GM12878 (cell line): Measurements from ENCODE around the gene ANO5. TPM values are rescaled to one million over a fixed set of nuclear protein-coding genes. Genes with fewer than 3 reads are reported as not detected.
A peak's percentile ranks its signal among the peaks of the same experiment; 100 is the strongest.

ENCODE experiments used
- ATAC-seq: fragments of 200-7000 bp; cut with Tn5 transposase; 3 replicates; pipeline ENCODE4 v1.9.1; 2020; ENCODE audit warnings: mild to moderate bottlenecking, moderate library complexity
- BruUV-seq: library from RNA; stranded (reverse); fragments of 400-500 nt; replicated peaks from 2 replicates; lab custom pipeline; 2021; lab: Mats Ljungman, UMichigan
- CTCF ChIA-PET: fragments of 300-600 bp; sonication (Branson Sonifier 250); formaldehyde crosslinking; extraction: SDS; loops from one replicate; lab custom pipeline; 2021; ENCODE audit warnings: inconsistent platforms; lab: Yijun Ruan, JAX
- POLR2A ChIA-PET: fragments of 350-600 bp; formaldehyde crosslinking; extraction: SDS; loops from one replicate; lab custom pipeline; 2021; ENCODE audit warnings: inconsistent platforms; lab: Charles Lee
- RAD21 ChIA-PET: fragments of 300-600 bp; sonication (Branson Sonifier 250); formaldehyde crosslinking; loops from one replicate; lab custom pipeline; 2023; ENCODE audit warnings: antibody characterized with exemption; ENCODE audit not compliant: unreplicated experiment; lab: Charles Lee
- SMC1A ChIA-PET: fragments of 300-600 bp; sonication (Branson Sonifier 250); formaldehyde crosslinking; loops from one replicate; lab custom pipeline; 2023; ENCODE audit not compliant: unreplicated experiment, uncharacterized antibody; lab: Charles Lee
- DNase-seq: peaks from one replicate; pipeline ENCODE4 v3.0.0-alpha.2; 2011; ENCODE audit warnings: low read depth, low spot score
- FAIRE-seq: peaks from 3 replicates; lab custom pipeline; 2011; peaks lifted over from hg19 to GRCh38; lab: Jason Lieb, UNC
- H2AFZ ChIP-seq: 2 replicates; pipeline ENCODE4 v1.6.0; 2011; ENCODE audit warnings: low read depth, low read length, control low read depth; ENCODE audit not compliant: control insufficient read depth
- H3K27ac ChIP-seq: 2 replicates; pipeline ENCODE4 v1.5.1; 2011; ENCODE audit warnings: control low read depth; ENCODE audit not compliant: control insufficient read depth, insufficient read depth
- H3K27me3 ChIP-seq, 2 experiments: replicated peaks in 1 of 2; 2 replicates each; pipeline versions ENCODE4 v1.6.0 to v1.6.1; 2011; ENCODE audit warnings: low read length in 1 of 2; ENCODE audit not compliant: control insufficient read depth in 2 of 2, insufficient read depth in 2 of 2
- H3K36me3 ChIP-seq, 2 experiments: 2 replicates each; pipeline ENCODE4 v1.5.1; 2011; ENCODE audit warnings: low read length in 1 of 2; ENCODE audit not compliant: control insufficient read depth in 2 of 2, insufficient read depth in 2 of 2
- H3K4me1 ChIP-seq: 2 replicates; pipeline ENCODE4 v1.6.1; 2011; ENCODE audit warnings: mild to moderate bottlenecking, low read length, moderate library complexity, mixed read lengths; ENCODE audit not compliant: control insufficient read depth, insufficient read depth
- H3K4me2 ChIP-seq: 2 replicates; pipeline ENCODE4 v1.6.0; 2011; ENCODE audit warnings: control low read depth; ENCODE audit not compliant: control insufficient read depth, insufficient read depth
- H3K4me3 ChIP-seq: fragments of 200-600 bp; sonication (generic); 2 replicates; pipeline ENCODE4 v1.5.1; 2016
- H3K79me2 ChIP-seq: 2 replicates; pipeline ENCODE4 v1.6.0; 2011; ENCODE audit warnings: low read length; ENCODE audit not compliant: control insufficient read depth, insufficient read depth
- H3K9ac ChIP-seq: 2 replicates; pipeline ENCODE4 v1.8.0; 2011; ENCODE audit warnings: low read length, control low read depth, mixed read lengths; ENCODE audit not compliant: control insufficient read depth, insufficient read depth
- H3K9me3 ChIP-seq: replicated peaks from 3 replicates; pipeline ENCODE4 v1.5.1; 2011; ENCODE audit warnings: mild to moderate bottlenecking, low read length; ENCODE audit not compliant: control insufficient read depth, insufficient read depth
- H4K20me1 ChIP-seq: 2 replicates; pipeline ENCODE4 v1.6.0; 2011; ENCODE audit not compliant: control insufficient read depth, insufficient read depth
- CBX3 ChIP-seq: fragments of 200-600 bp; sonication (generic); IDR thresholded peaks from 2 replicates; pipeline ENCODE4 v1.6.1; 2016; ENCODE audit warnings: low read depth, borderline replicate concordance
- EGR1 ChIP-seq, 2 experiments: IDR thresholded peaks; 1 replicate in 1 of 2; 2 replicates in 1 of 2; pipeline ENCODE4 v1.6.1; 2011 to 2012; ENCODE audit warnings: low read depth in 2 of 2, low read length in 2 of 2, borderline replicate concordance in 1 of 2, mild to moderate bottlenecking in 1 of 2, moderate library complexity in 1 of 2
- GATAD2B ChIP-seq: fragments of 450-650 bp; conservative IDR thresholded peaks from 2 replicates; pipeline ENCODE4 v1.6.1; 2017; ENCODE audit warnings: low read depth, mild to moderate bottlenecking, moderate library complexity
- IRF3 ChIP-seq: fragments of 450-650 bp; IDR thresholded peaks from 2 replicates; pipeline ENCODE4 v1.6.1; 2014; ENCODE audit warnings: mild to moderate bottlenecking
- MLLT1 ChIP-seq: fragments of 450-650 bp; IDR thresholded peaks from 2 replicates; pipeline ENCODE4 v1.6.1; 2016; ENCODE audit warnings: mild to moderate bottlenecking
- RAD21 ChIP-seq: IDR thresholded peaks from 2 replicates; pipeline ENCODE4 v1.6.1; 2011; ENCODE audit warnings: mild to moderate bottlenecking, low read depth, low read length, moderate library complexity; ENCODE audit not compliant: insufficient read depth
- SRF ChIP-seq, 2 experiments: IDR thresholded peaks; 2 replicates each; pipeline ENCODE4 v1.6.1; 2011; ENCODE audit warnings: low read depth in 2 of 2, low read length in 2 of 2, mild to moderate bottlenecking in 1 of 2, moderate library complexity in 1 of 2
- ZBTB4 ChIP-seq: fragments of 450-650 bp; formaldehyde crosslinking; IDR thresholded peaks from 2 replicates; pipeline ENCODE4 v1.4.0; 2022; ENCODE audit warnings: mild to moderate bottlenecking, moderate library complexity
- ZNF274 ChIP-seq: IDR thresholded peaks from one replicate; pipeline ENCODE4 v1.8.0; 2011; ENCODE audit not compliant: insufficient read length, insufficient read depth
- WGBS: methylation state at CpG from one replicate; pipeline ENCODE4 v1.1.6; 2016; ENCODE audit warnings: low lambda C conversion rate; ENCODE audit not compliant: insufficient replicate concordance, insufficient coverage; ENCODE audit errors: missing lambda C conversion rate; 5-methylcytosine and 5-hydroxymethylcytosine counted together
- in situ Hi-C: fragments of 300-500 bp; cut with MboI; formaldehyde crosslinking; loops from 9 replicates; pipeline ENCODE4 v1.14.3; 2018; ENCODE audit warnings: mixed read lengths
- intact Hi-C: fragments of 100-400 bp; cut with micrococcal nuclease; formaldehyde crosslinking; loops from one replicate; pipeline ENCODE4 v1.14.2; 2022; ENCODE audit not compliant: unreplicated experiment
- polyA plus RNA-seq, 11 experiments: library from polyadenylated mRNA; depleted of rRNA in 4 of 11; unstranded in 6 of 11; stranded (reverse) in 5 of 11; fragments of >200 nt; fragmentation: Nextera tagmentation in 4 of 11; fragmentation: Illumina TruSeq in 1 of 11; extraction: Ambion mirVana in 4 of 11; extraction: Trizol in 1 of 11; gene quantifications; 1 replicate in 1 of 11; 2 replicates in 10 of 11; pipeline versions ENCODE4 v1.2.1 to v1.2.3, GENCODE V29; 2011 to 2016; ENCODE audit warnings: inconsistent platforms in 2 of 11, missing spikeins in 2 of 11, low read depth in 1 of 11
- total RNA-seq, 4 experiments: library from RNA; depleted of rRNA in 3 of 4; stranded (reverse); fragments of >200 nt in 3 of 4; fragmentation: Illumina TruSeq in 1 of 4; extraction: Trizol in 1 of 4; gene quantifications; 2 replicates each; pipeline versions ENCODE4 v1.2.1 to v1.2.3, GENCODE V29; 2013 to 2021

ANO5 gene
- total and polyA plus RNA-seq, 10 of the 15 experiments (the other 5 are each of a cell fraction or from before 2014, with no cell fraction given), result 1.6 to 10.2 (median 4.1) TPM

- no peak for TF ChIP-seq IRF3
- no peak for TF ChIP-seq GATAD2B
- TF ChIP-seq ZBTB4 (CRISPR knock-in tag), result no peak
- TF ChIP-seq ZNF274, result no peak
- TF ChIP-seq, all 136 proteins: peak for 0
Measured at GRCh38 chr11:22165759-22166513, 26.9 kb upstream of the ANO5 start (continued).

- ChIA-PET RAD21 (interaction anchor here (0.7 to 6.3 kb wide), 15 partner anchors 8 to 154 kb away, joined by 3 to 120 read pairs (median 6); no protein-coding TSS in a partner anchor), SMC1A (interaction anchor here (0.7 to 5.1 kb wide), 19 partner anchors 9 to 780 kb away, joined by 3 to 95 read pairs (median 6); no protein-coding TSS in a partner anchor), CTCF (interaction anchor here (0.5 to 6.5 kb wide), 32 partner anchors 9 to 850 kb away, joined by 3 to 210 read pairs (median 4); no protein-coding TSS in a partner anchor), POLR2A (interaction anchor here (1.0 kb wide), 1 partner anchor 13 kb away, joined by 3 read pairs; no protein-coding TSS in a partner anchor)
- BruUV-seq, result no TSS peak
- DNase-seq (no peak), ATAC-seq (peak; percentile 61; the same call in 2 of the 3 replicates), FAIRE-seq (peak; percentile 41)
- no peaks in the 10 kb centered on the region for H4K20me1 ChIP-seq
- H3K27me3 ChIP-seq, result no peaks in the 10 kb centered on the region; a peak in 1 of 4 replicates
- in situ Hi-C loops (loop anchor here (5.0 kb wide), 1 partner anchor 127 kb away; no protein-coding TSS in a partner anchor), intact Hi-C loops (loop anchor here (1.0 kb wide), 2 partner anchors 75 to 134 kb away; no protein-coding TSS in a partner anchor)
- H3K4me2 ChIP-seq, result no peak overlapping the region
- H3K79me2 ChIP-seq, result no peaks in the 10 kb centered on the region
- 0% methylated on average over 2 of the region's 2 CpGs for WGBS
- no peaks in the 10 kb centered on the region for H3K9me3 ChIP-seq
- no peaks in the 10 kb centered on the region for H3K36me3 ChIP-seq
- H3K9ac ChIP-seq, result no peak overlapping the region
- no peak overlapping the region for H2AFZ ChIP-seq
- H3K4me1 ChIP-seq, result no peaks in the 10 kb centered on the region
- no peak overlapping the region for H3K27ac ChIP-seq
- H3K4me3 ChIP-seq, result no peak overlapping the region
- TF ChIP-seq SRF (IDR thresholded peaks at IDR 0.05; ENCODE audit: low read depth in 2 of 2, low read length in 2 of 2), result no peak
- TF ChIP-seq MLLT1, result no peak
- TF ChIP-seq EGR1 (IDR thresholded peaks at IDR 0.05; ENCODE audit: borderline replicate concordance in 1 of 2, low read depth in 2 of 2, low read length in 2 of 2), result no peak
- TF ChIP-seq RAD21, result peak; percentile 46
- no peak for TF ChIP-seq CBX3
- TF ChIP-seq ZBTB4 (CRISPR knock-in tag), result no peak
Measured at GRCh38 chr11:22169833-22170232, 23.1 kb upstream of the ANO5 start.
